Muscle of leg (tissue), 11 donors: ENCODE data around the gene SAPCD1. TPM values are rescaled to one million over a fixed set of nuclear protein-coding genes. Genes with fewer than 3 reads are reported as not detected.
"Not testable (repeated sequence)": the region's sequence is repeated elsewhere in the genome, so short reads cannot be mapped to it uniquely, and the experiment has no call there.

Source experiments
- DNase-seq: peaks from one replicate; pipeline ENCODE4 v3.0.0; 2013
- H3K27ac ChIP-seq: one replicate; pipeline ENCODE4 v1.5.1; 2013; ENCODE audit warnings: mild to moderate bottlenecking, low read length, control low read depth
- H3K27me3 ChIP-seq: one replicate; pipeline ENCODE4 v1.6.1; 2013; ENCODE audit warnings: low read length; ENCODE audit not compliant: control insufficient read depth, insufficient read depth
- H3K36me3 ChIP-seq: one replicate; pipeline ENCODE4 v1.6.1; 2013; ENCODE audit warnings: low read length; ENCODE audit not compliant: control insufficient read depth, insufficient read depth
- H3K4me1 ChIP-seq: one replicate; pipeline ENCODE4 v1.6.1; 2013; ENCODE audit warnings: low read length; ENCODE audit not compliant: control insufficient read depth, insufficient read depth
- H3K4me3 ChIP-seq: one replicate; pipeline ENCODE4 v1.5.1; 2013; ENCODE audit warnings: low read length, control low read depth
- H3K9me3 ChIP-seq: replicated peaks from 2 replicates; pipeline ENCODE4 v1.6.1; 2013; ENCODE audit warnings: low read depth, low read length; ENCODE audit not compliant: control insufficient read depth
- WGBS: methylation state at CpG from one replicate; pipeline ENCODE4 v1.1.5; 2013; ENCODE audit warnings: missing lambda C conversion rate; ENCODE audit not compliant: insufficient coverage; 5-methylcytosine and 5-hydroxymethylcytosine counted together
- polyA plus RNA-seq, 8 donors: library from polyadenylated mRNA; unstranded; fragments of 120-200 nt; gene quantifications; one replicate each; pipeline versions ENCODE4 v1.2.1 to v1.2.3, GENCODE V29; 2013; ENCODE audit warnings: inconsistent platforms in 1 of 8, low replicate concordance in 1 of 8; ENCODE audit not compliant: insufficient read length in 8 of 8, insufficient read depth in 1 of 8
- total RNA-seq: library from RNA; stranded (reverse); fragments of 120-200 nt; gene quantifications from one replicate; pipeline ENCODE4 v1.2.4, GENCODE V29; 2013

SAPCD1 gene
- total and polyA plus RNA-seq, 9 donors: 1.4 to 6.3 (median 2.9) TPM

DNA sequence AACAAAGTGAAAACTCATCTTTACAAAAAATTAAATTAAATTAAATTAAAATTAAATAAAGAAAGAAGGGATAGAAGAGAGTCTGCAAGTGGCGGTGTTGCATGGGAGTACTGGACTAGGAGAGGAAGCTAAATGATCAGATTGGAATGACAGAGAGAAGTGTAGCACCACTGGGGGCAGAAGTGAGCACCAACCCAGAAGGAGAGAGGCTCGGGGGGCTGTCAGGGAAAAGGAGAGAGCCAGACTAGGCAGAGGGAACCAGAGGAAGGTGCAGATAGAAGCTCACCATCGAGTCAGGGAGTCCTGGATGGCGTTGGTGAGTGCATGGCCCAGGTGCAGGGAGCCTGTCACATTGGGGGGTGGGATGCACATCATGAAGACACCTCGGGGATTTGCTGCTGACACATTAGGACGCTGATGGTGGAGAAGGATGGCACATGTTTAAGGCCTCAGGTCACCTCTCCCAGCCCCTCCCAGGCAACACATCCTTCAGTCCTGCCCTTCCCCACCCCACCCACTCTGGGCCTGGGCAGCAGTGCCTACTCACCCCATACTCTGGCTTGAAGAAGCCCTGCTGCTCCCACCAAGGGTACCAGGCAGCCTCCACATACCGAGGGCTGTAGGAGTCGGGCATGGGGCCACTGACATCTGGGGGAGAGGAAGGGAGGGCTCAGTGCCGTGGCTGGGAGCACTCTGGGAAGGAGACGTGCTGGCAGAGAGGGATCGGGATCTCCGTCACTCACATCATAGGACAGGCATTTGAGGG, 29.1 kb downstream of the SAPCD1 start:
- 23% methylated on average over 4 of the region's 12 CpGs for WGBS

GRCh38 chr6:31792090-31792374, 29.6 kb downstream of the SAPCD1 start:
- WGBS: no CpG with 5 or more reads among the region's 3 CpGs
- no peak overlapping the region for H3K4me3 ChIP-seq
- H3K27me3 ChIP-seq: no peaks in the 10 kb centered on the region
- peaks cover 37% of the 10 kb centered on the region for H3K36me3 ChIP-seq
- H3K4me1 ChIP-seq: peaks cover 18% of the 10 kb centered on the region
- H3K9me3 ChIP-seq: no peaks in the 10 kb centered on the region
- no peak overlapping the region for H3K27ac ChIP-seq
- no peak for DNase-seq

More for the DNA sequence above, 29.1 kb downstream of the SAPCD1 start:
- Histone ChIP-seq H3K4me3 (no peak overlapping the region), H3K27ac (no peak overlapping the region), H3K9me3 (no peaks in the 10 kb centered on the region), H3K4me1 (peaks cover 18% of the 10 kb centered on the region), H3K27me3 (no peaks in the 10 kb centered on the region), H3K36me3 (peaks cover 38% of the 10 kb centered on the region)
- peak; percentile 68 for DNase-seq

DNA sequence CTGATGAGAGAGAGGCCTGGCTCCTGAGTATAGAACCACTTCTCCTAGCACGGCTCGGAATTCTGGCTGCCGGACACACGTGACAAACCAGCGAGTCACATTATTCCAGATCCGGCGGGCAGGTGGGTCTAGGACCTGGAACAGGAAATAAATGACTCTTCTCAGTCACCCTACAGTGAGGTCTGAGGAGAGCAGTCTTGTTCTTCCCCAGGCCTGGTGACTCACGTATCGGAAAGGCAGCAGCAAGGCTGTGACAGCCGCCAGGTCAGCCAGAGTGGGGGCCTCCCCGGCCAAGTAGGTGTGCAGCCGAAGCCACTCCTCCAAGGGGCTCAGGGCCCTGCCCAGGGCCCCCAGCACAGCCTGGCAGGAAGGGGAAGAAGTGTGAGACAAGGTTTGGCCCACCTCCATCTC, 30.3 kb downstream of the SAPCD1 start:
- H3K27ac ChIP-seq: no peak overlapping the region
- 83% methylated on average over 7 of the region's 12 CpGs for WGBS
- no peak overlapping the region for H3K4me3 ChIP-seq
- no peaks in the 10 kb centered on the region for H3K27me3 ChIP-seq
- DNase-seq: no peak
- peaks cover 18% of the 10 kb centered on the region for H3K4me1 ChIP-seq
- no peaks in the 10 kb centered on the region for H3K9me3 ChIP-seq
- H3K36me3 ChIP-seq: peaks cover 41% of the 10 kb centered on the region

DNA sequence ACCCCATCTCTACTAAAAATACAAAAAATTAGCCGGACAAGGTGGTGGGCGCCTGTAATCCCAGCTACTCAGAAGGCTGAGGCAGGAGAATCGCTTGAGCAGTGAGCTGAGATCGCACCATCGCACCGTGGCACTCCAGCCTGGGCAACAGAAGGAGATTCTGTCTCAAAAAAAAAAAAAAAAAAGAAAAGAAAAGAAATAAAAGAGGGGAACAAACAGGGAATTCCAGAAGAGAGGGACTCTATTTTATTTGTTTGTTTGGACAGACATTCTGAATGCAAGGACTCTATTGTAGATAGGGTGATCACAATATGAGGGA, 31.4 kb downstream of the SAPCD1 start:
- 100% methylated on average over 2 of the region's 6 CpGs for WGBS
- H3K4me1 ChIP-seq: peaks cover 18% of the 10 kb centered on the region
- not testable (repeated sequence) for H3K4me3 ChIP-seq, H3K27me3 ChIP-seq, DNase-seq, H3K9me3 ChIP-seq
- H3K36me3 ChIP-seq: peaks cover 44% of the 10 kb centered on the region
- H3K27ac ChIP-seq: peak overlapping the region; percentile 97

DNA sequence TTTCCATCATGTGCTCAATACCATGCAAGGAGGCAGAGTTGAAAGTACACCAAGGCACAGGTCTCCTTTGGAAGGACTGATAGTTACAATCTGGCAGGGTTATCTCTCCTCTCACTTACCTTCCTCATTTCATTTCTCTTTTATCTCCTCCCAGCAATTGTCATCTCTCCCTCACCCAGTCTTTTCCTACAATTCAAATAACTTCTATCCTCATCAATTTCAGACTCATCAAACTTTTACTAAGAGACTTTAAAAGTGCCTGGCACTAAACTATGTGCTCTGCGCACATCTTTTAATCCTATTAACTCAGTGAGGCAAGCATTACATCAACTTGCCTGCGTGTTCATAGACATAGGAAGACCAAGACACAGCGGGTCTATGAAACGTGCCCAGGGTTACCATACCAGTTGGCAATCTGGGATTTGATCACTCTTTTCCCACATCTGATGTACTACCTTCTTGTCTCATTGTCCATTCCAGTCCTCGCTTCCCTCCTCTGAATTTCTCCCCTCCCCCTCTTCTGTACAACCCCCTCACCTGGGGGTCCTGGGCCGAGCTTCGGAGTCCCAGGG, 31.9 kb downstream of the SAPCD1 start:
- H3K4me3 ChIP-seq: peak overlapping the region; percentile 97
- peak overlapping the region; percentile 97 for H3K27ac ChIP-seq
- no peaks in the 10 kb centered on the region for H3K9me3 ChIP-seq
- WGBS: 12% methylated on average over 7 of the region's 7 CpGs
- peaks cover 18% of the 10 kb centered on the region for H3K4me1 ChIP-seq
- no peak for DNase-seq
- no peaks in the 10 kb centered on the region for H3K27me3 ChIP-seq
- H3K36me3 ChIP-seq: peaks cover 42% of the 10 kb centered on the region

GRCh38 chr6:31794866-31795615, 32.6 kb downstream of the SAPCD1 start:
- Histone ChIP-seq H3K9me3 (no peaks in the 10 kb centered on the region), H3K36me3 (peaks cover 35% of the 10 kb centered on the region), H3K27me3 (no peaks in the 10 kb centered on the region), H3K27ac (peak overlapping the region; percentile 97), H3K4me3 (peak overlapping the region; percentile 97), H3K4me1 (peaks cover 18% of the 10 kb centered on the region)
- peak; percentile 52 for DNase-seq
- 1% methylated on average over 29 of the region's 44 CpGs for WGBS

DNA sequence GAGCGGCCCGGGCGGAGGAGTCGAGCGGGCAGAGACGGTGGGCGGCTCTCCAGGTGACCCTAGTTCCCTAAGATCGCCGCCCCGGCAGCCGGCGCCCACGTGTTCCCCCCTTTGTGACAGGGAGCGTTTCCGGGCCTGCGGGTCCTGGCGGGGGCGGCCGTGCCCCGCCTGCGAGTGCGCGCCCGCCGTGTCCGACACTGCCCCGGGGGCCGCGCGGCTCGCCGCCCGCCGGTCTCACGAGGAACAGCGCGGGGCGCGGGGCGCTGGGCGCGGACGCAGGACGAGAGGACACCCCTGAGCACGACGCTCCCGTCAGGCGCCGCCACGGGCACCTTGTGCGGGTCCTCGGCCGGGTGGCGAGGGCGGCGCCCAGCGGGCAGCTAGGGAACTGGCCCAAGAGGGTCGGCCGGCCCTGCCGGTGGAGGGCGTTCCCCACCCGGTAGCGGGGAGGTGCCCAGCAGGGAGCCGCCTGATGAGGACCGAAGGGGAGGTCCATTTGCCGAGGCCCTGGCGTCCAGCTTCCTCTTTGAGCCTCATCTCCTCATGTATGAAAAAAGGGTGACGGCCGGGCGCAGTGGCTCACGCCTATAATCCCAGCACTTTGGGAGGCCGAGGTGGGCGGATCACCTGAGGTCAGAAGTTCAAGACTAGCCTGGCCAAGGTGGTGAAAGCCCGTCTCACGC, 33.3 kb downstream of the SAPCD1 start, which contains the start of gene VARS1:
TSS of gene VARS1 (minus strand) at position 137 of the 683 bp plus-strand sequence. CDS start 535 bp downstream, outside the sequence.
- Histone ChIP-seq H3K27me3 (no peaks in the 10 kb centered on the region), H3K27ac (peak within 1 kb of the TSS; percentile 97), H3K4me3 (peak within 1 kb of the TSS; percentile 97), H3K36me3 (peaks cover 32% of the 10 kb centered on the region), H3K4me1 (peaks cover 18% of the 10 kb centered on the region), H3K9me3 (no peaks in the 10 kb centered on the region)
- WGBS: under 1% methylated on average over 75 of the region's 75 CpGs
- DNase-seq: peak; percentile 92

DNA sequence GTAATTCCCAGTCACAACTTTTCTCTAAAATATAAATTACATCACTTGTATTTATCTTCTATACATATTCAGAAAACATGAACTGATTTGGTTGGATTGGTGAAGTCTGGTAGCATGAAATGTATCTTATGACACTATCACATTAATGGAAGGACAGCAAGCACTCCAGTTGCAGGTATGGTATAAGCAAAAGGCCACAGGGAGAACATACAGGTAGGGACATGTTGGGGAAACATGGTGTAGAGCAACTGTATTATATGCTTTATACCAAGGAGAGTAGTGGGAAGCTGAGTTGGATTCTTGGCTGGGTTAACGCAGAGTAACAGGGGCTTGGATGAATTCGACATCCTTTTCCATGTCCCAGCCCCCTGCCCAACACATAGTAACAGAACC, 34.5 kb downstream of the SAPCD1 start:
- DNase-seq: no peak
- H3K9me3 ChIP-seq: no peaks in the 10 kb centered on the region
- H3K27me3 ChIP-seq: no peaks in the 10 kb centered on the region
- H3K27ac ChIP-seq: peak overlapping the region; percentile 25
- WGBS: no CpG with 5 or more reads among the region's 2 CpGs
- no peak overlapping the region for H3K4me3 ChIP-seq
- H3K36me3 ChIP-seq: peaks cover 26% of the 10 kb centered on the region
- H3K4me1 ChIP-seq: peaks cover 18% of the 10 kb centered on the region

- no peak for DNase-seq
- H3K4me1 ChIP-seq: peaks cover 18% of the 10 kb centered on the region
- WGBS: no CpG with 5 or more reads among the region's 5 CpGs
- no peak overlapping the region for H3K4me3 ChIP-seq
- peak overlapping the region; percentile 25 for H3K27ac ChIP-seq
- H3K27me3 ChIP-seq: no peaks in the 10 kb centered on the region
- peaks cover 20% of the 10 kb centered on the region for H3K36me3 ChIP-seq
- H3K9me3 ChIP-seq: no peaks in the 10 kb centered on the region
Observed at GRCh38 chr6:31797588-31797987, 35.1 kb downstream of the SAPCD1 start.

- no CpG with 5 or more reads among the region's 12 CpGs for WGBS
- DNase-seq: peak; percentile 67
Observed at GRCh38 chr6:31799781-31800180, 37.3 kb downstream of the SAPCD1 start.

More at GRCh38 chr6:31799781-31800180, 37.3 kb downstream of the SAPCD1 start:
- H3K36me3 ChIP-seq: peaks cover 28% of the 10 kb centered on the region
- no peak overlapping the region for H3K27ac ChIP-seq
- H3K9me3 ChIP-seq: no peaks in the 10 kb centered on the region
- no peaks in the 10 kb centered on the region for H3K27me3 ChIP-seq
- no peak overlapping the region for H3K4me3 ChIP-seq
- H3K4me1 ChIP-seq: peaks cover 11% of the 10 kb centered on the region
